ENCODE results near the gene UPF2. TPM values are rescaled to one million over a fixed set of nuclear protein-coding genes. Genes with fewer than 3 reads are reported as not detected.

The UPF2 gene
- total and polyA plus RNA-seq, 2 of the 13 experiments (the other 11 are each of a cell fraction or from before 2014, with no cell fraction given), result 6.2 to 14.5 TPM

DNA sequence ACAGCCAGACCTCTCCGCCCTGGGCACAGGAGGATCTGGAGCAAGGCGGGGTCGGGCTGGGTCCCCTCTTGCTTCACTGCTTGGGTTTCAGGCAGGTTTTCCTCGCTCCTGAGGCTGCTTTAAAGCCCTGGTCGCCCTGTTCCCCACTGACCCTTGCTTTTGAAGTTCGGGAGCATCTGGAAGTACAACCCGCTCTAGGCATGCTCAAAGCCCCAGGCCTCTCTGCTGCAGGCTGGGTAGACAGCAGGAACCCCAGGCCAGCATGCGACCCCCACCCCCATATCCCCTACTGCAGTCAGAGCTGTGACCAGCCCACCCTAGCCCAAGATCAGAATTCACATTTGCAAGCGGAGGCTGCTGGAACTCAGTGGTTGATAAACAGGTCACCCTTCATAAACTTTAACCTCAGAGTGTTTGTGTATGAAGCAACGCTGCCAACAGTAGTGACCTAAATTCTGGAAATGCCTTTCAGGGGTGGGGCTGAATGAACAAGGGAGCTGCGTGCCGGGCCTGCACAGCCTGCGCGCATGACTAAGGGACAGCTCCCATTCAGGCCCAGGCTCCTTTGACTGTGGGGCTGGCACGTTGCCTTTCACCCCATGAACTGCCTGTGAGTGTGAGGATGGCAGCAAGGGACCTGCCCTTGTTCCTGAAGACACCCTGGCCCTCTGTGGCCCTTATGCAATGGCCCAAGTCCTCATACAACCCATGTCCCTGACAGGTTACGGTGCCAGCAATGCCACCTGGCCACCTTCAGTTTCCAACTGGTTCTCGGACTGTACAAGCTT is 166.9 kb downstream of the UPF2 start (continued):
- TF ChIP-seq, protein P1, sequence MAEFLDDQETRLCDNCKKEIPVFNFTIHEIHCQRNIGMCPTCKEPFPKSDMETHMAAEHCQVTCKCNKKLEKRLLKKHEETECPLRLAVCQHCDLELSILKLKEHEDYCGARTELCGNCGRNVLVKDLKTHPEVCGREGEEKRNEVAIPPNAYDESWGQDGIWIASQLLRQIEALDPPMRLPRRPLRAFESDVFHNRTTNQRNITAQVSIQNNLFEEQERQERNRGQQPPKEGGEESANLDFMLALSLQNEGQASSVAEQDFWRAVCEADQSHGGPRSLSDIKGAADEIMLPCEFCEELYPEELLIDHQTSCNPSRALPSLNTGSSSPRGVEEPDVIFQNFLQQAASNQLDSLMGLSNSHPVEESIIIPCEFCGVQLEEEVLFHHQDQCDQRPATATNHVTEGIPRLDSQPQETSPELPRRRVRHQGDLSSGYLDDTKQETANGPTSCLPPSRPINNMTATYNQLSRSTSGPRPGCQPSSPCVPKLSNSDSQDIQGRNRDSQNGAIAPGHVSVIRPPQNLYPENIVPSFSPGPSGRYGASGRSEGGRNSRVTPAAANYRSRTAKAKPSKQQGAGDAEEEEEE (CRISPR knock-in tag; IDR thresholded peaks at IDR 0.05; ENCODE audit: borderline replicate concordance), result no peak
- TF ChIP-seq KDM4B (CRISPR knock-in tag; IDR thresholded peaks at IDR 0.05) (no peak), ZNF773 (CRISPR knock-in tag; IDR thresholded peaks at IDR 0.05; ENCODE audit: borderline replicate concordance) (no peak), RFXANK (CRISPR knock-in tag; IDR thresholded peaks at IDR 0.05) (no peak), KMT2B (CRISPR knock-in tag; IDR thresholded peaks at IDR 0.05) (peak; percentile 28; the same call in 1 of the 2 replicates), TCF12 (IDR thresholded peaks at IDR 0.05) (no peak), TCF12 (CRISPR knock-in tag; IDR thresholded peaks at IDR 0.05) (no peak), TBP (CRISPR knock-in tag; IDR thresholded peaks at IDR 0.05) (no peak), HNRNPLL (IDR thresholded peaks at IDR 0.05; ENCODE audit: low read depth, low read length, poor library complexity, severe bottlenecking) (no peak), ZNF33A (CRISPR knock-in tag; IDR thresholded peaks at IDR 0.05; ENCODE audit: borderline replicate concordance) (no peak), ZSCAN12 (CRISPR knock-in tag; IDR thresholded peaks at IDR 0.05) (peak; percentile 36; the same call in 1 of the 2 replicates), NFIB (CRISPR knock-in tag; IDR thresholded peaks at IDR 0.05; ENCODE audit: borderline replicate concordance) (no peak), ZNF138 (CRISPR knock-in tag; IDR thresholded peaks at IDR 0.05; ENCODE audit: low read depth) (peak; percentile 74; the same call in 1 of the 2 replicates), MTA3 (CRISPR knock-in tag; IDR thresholded peaks at IDR 0.05) (no peak), BRCA1 (CRISPR knock-in tag; IDR thresholded peaks at IDR 0.05) (peak; percentile 20; the same call in 1 of the 2 replicates), SIN3A (IDR thresholded peaks at IDR 0.05; ENCODE audit: borderline replicate concordance, low read depth, low read length) (peak; percentile 75; the same call in 1 of the 2 replicates)
- TF ChIP-seq, protein P2, sequence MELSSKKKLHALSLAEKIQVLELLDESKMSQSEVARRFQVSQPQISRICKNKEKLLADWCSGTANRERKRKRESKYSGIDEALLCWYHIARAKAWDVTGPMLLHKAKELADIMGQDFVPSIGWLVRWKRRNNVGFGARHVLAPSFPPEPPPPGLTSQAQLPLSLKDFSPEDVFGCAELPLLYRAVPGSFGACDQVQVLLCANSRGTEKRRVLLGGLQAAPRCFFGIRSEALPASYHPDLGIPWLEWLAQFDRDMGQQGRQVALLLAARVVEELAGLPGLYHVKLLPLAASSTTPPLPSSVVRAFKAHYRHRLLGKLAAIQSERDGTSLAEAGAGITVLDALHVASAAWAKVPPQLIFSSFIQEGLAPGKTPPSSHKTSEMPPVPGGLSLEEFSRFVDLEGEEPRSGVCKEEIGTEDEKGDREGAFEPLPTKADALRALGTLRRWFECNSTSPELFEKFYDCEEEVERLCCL (CRISPR knock-in tag; IDR thresholded peaks at IDR 0.05; ENCODE audit: borderline replicate concordance), result no peak
- TF ChIP-seq, protein P3, sequence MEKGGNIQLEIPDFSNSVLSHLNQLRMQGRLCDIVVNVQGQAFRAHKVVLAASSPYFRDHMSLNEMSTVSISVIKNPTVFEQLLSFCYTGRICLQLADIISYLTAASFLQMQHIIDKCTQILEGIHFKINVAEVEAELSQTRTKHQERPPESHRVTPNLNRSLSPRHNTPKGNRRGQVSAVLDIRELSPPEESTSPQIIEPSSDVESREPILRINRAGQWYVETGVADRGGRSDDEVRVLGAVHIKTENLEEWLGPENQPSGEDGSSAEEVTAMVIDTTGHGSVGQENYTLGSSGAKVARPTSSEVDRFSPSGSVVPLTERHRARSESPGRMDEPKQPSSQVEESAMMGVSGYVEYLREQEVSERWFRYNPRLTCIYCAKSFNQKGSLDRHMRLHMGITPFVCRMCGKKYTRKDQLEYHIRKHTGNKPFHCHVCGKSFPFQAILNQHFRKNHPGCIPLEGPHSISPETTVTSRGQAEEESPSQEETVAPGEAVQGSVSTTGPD (CRISPR knock-in tag; IDR thresholded peaks at IDR 0.05), result no peak
- TF ChIP-seq, protein P4, sequence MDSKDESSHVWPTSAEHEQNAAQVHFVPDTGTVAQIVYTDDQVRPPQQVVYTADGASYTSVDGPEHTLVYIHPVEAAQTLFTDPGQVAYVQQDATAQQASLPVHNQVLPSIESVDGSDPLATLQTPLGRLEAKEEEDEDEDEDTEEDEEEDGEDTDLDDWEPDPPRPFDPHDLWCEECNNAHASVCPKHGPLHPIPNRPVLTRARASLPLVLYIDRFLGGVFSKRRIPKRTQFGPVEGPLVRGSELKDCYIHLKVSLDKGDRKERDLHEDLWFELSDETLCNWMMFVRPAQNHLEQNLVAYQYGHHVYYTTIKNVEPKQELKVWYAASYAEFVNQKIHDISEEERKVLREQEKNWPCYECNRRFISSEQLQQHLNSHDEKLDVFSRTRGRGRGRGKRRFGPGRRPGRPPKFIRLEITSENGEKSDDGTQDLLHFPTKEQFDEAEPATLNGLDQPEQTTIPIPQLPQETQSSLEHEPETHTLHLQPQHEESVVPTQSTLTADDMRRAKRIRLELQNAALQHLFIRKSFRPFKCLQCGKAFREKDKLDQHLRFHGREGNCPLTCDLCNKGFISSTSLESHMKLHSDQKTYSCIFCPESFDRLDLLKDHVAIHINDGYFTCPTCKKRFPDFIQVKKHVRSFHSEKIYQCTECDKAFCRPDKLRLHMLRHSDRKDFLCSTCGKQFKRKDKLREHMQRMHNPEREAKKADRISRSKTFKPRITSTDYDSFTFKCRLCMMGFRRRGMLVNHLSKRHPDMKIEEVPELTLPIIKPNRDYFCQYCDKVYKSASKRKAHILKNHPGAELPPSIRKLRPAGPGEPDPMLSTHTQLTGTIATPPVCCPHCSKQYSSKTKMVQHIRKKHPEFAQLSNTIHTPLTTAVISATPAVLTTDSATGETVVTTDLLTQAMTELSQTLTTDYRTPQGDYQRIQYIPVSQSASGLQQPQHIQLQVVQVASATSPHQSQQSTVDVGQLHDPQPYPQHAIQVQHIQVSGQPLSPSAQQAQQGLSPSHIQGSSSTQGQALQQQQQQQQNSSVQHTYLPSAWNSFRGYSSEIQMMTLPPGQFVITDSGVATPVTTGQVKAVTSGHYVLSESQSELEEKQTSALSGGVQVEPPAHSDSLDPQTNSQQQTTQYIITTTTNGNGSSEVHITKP (CRISPR knock-in tag; IDR thresholded peaks at IDR 0.05; ENCODE audit: low read depth), result no peak; the same call in 1 of the 2 replicates
